AG08395 (cell line): ENCODE measurements around the gene CYP26C1.
"Not testable (repeated sequence)": the region's sequence is repeated elsewhere in the genome, so short reads cannot be mapped to it uniquely, and the experiment has no call there.

Source experiments
- DNase-seq: peaks from one replicate; pipeline ENCODE4 v3.0.0; 2012; ENCODE audit warnings: mixed read lengths, low spot score

CYP26C1 gene

GRCh38 chr10:93079663-93080349 lies 19.2 kb downstream of the CYP26C1 start:
- no peak for DNase-seq

DNA sequence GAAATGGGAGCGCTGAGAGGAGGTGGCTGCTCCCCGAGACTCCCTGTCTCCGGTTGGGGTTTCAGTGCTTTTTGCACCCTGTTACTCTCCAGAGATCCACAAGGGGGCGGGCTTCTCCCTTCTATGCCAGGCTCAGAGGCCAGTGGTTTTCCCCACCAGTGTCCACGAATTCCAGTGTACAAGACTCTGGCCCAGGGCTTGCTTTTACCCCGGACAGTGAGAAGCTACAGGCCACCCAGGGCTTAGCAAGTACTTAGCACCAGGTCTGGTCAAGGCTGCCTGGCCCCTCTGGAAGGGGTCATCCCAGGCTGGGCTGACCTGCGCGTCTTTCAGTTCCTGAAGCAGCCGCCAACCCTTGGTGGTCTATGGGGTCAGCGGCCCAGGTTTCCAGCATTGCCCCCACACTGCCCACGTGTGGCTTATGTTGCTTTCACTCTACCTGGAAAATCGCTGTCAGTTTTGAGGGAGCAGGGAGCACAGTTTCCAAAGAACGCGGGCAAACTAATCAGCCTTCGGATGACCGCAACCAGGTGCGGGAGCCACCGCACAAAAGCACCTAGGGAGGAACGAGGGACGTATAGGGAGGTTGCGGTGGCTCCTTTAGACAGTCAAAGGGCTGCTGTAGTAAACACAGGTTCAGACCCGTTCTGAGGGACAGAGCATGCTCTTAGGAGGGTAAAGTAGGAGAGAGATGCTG lies 19.9 kb downstream of the CYP26C1 start:
- peak; percentile 89 for DNase-seq

- DNase-seq = no peak
Observed at GRCh38 chr10:93081318-93081717, 20.7 kb downstream of the CYP26C1 start.

GRCh38 chr10:93081834-93082233 lies 21.2 kb downstream of the CYP26C1 start:
- no peak for DNase-seq

GRCh38 chr10:93083743-93084539 lies 23.3 kb downstream of the CYP26C1 start:
- DNase-seq = no peak

DNA sequence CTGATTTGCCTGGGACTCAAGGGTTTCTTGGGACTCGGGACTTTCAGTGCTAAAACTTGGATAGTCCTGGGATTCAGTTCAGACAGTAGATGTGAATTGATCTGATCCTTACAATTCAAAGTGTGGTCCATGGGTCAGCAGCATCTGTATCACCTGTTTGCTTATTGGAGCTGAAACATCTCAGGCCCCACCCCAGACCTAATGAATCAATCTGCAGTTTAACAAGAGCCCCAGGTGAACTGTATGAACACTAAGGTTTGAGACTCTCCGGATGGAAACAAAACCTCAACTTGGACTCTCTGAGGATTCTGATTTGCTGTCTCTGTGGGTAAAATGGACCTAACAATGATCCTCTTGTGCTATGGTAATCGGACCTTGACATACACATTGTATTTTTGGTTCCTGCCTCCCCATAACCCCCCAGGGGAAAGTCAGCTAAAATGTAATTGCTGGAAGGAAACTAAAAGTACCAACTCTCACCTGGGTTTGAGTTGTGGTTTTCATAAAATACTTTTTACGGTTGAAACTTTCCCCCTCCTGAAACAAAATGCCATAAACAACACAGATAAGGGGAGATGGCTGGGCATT lies 24.8 kb downstream of the CYP26C1 start:
- no peak for DNase-seq

DNA sequence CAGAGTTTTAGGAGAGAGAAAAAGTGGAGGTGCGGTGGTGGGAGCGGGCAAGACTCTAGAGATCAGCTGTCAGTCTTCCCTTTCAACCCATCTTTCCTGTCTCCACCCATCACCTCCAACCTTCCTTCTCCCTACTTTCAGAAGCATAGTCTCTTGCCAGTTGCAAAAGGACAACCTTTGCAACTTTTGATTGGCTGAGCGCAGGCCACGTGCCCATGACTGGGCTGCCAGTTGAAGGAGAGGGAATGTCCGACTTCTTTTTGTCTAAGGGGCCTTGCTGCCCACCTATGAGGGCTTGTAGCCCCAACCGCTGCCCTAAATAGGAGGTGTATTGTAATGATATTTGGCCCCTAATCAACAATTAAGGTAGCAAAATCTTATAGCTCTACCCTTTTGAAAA lies 25.7 kb downstream of the CYP26C1 start:
- DNase-seq = no peak

DNA sequence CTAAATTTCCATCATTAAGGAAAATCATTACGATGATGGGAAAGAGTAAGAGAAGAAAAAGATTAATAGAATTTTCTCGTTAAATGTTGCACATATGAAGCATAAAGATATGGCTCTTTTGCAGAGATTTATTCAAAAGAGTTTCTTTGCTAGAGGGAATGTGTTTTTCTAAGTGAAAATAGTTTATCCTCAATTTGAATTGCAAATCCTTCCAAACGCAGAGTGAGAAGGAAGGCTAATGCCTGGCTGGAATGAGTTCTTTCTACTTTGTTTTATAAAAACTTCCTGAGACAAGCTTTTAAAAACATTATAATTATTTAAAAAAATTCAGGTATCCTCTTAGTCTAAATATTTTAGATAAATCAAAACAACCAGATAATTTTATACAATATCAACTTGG lies 27.2 kb downstream of the CYP26C1 start:
- no peak for DNase-seq

DNA sequence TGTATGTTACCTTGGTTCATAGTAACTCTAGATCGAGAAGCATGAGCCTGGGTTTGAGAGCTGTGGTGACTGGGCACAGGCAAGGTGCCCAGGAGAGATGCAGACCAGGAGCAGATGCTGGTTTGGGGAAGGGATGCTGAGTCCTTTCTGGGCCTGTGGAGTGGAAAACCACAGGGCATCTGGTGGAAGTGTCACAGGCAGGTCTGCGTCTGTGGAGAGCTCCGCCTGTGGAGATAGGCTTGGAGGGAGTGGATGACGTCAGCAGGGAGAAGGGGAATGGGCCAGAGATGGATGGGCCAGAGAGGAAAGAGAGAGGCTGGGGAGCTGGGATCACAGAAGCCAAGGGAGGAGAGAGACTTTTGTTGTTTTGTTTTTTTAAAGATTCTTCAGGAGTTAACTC lies 27.9 kb downstream of the CYP26C1 start:
- DNase-seq = no peak

GRCh38 chr10:93090619-93091018 lies 30.0 kb downstream of the CYP26C1 start:
- no peak for DNase-seq

DNA sequence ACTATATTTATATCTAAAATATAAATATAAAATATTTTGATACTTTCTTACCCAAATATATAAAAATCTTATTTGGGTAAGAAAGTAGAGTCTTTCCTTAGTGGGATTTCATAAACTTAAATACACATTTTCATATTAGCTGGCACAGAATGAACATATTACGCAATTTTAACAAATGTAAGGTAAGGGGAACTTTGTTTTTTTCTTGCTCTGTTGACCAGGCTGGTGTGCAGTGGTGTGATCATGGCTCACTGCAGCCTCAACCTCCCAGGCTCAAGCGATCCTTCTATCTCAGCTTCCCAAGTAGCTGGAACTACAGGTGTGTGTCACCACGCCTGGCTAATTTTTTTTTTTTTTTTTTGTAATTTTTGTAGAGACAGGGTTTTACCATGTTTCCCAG lies 31.4 kb downstream of the CYP26C1 start:
- DNase-seq = no peak

DNA sequence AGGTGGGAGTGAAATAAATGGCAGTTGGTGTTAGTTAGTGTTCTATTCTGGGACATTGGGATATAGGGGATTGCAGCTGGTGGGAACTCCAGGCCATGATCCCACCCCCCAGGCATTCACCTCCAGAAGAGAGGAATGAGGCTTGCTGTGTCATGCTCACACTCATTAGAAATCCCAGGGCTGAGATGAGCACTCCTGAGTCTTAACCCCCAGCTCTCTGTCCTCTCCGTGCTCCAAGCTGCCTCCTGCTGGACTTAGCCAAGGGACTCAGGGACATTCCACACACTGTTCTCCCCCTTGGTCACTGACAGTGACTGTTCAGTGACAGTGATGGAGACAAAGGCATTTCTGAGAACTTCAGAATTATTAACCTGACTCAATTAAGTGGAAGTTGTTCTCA lies 34.6 kb downstream of the CYP26C1 start:
- DNase-seq = no peak

- DNase-seq = no peak
Observed at GRCh38 chr10:93096901-93097300, 36.3 kb downstream of the CYP26C1 start.

GRCh38 chr10:93097386-93097785 lies 36.8 kb downstream of the CYP26C1 start:
- DNase-seq = no peak

GRCh38 chr10:93098816-93099215 lies 38.2 kb downstream of the CYP26C1 start:
- DNase-seq = no peak

DNA sequence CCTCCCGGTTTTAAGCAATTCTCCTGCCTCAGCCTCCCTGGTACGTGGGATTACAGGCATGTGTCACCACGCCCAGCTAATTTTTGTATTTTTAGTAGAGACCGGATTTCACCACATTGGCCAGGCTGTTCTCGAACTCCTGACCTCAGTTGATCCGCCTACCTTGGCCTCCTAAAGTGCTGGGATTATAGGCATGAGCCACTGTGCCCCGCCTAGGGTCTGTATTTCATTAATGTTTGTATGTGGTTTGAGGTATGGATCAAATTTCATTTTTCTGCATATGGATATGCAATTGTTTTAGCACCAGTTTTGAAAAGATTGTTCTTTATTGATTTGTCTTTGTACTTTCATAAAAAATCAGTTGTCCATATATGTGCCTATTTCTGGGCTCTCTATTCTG lies 39.1 kb downstream of the CYP26C1 start:
- no peak for DNase-seq

- DNase-seq = not testable (repeated sequence)
Observed at GRCh38 chr10:93101148-93101547, 40.5 kb downstream of the CYP26C1 start.

DNA sequence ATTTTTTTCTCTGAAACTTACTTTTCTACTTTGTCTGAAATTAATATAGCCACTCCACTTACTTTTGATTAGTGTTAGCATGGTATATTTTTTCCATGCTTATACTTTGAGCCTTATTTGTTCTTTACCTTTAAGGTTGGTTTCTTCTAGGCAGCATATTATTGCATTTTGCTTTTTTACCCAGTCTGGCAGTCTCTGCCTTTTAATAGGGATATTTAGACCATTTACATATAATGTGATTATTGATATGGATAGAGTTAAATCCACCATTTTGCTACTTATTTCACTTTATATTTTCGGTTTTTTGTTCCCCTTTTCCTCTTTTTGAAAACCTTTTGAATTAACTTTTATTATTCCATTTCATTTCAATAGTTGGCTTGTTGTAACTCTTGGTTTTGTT lies 43.4 kb downstream of the CYP26C1 start:
- DNase-seq = no peak

GRCh38 chr10:93106631-93107072 lies 46.1 kb downstream of the CYP26C1 start:
- DNase-seq = peak; percentile 21

DNA sequence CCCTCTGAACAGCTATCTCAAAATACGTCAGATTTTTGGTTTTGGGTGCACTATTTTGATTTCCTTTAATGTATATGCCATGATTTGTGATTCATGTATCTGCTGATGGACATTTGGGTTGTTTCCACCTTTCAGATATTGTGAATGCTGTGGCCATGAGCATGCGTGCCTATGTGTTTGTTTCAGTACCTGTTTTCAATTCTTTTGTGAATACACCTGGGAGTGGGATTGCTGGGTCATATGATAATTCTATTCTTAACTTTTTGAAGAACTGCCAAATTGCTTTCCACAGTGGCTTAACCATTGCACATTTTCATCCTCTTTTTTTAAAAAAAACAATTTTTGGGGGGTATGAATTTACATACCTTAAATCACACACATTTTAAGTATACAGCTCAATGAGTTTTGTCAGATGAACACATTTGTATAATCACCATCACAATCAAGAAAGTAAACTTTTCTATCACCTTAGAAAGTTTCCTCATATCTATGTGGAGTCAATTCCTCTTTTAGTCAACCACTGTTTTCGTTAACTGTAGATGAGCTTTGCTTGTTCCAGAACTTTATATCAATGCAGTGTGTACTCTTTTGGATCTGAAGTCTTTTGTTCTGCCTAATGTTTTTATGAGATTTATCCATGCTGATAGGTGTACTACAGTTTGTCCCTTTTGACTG lies 50.0 kb downstream of the CYP26C1 start:
- DNase-seq = no peak

- DNase-seq = no peak
Observed at GRCh38 chr10:93113042-93113441, 52.4 kb downstream of the CYP26C1 start.
